DND-41 (cell line): ENCODE results near the gene PTGIR.
A peak's percentile ranks its signal among the peaks of the same experiment; 100 is the strongest.

Experiments
- ATAC-seq: fragments of 200-7000 bp; cut with Tn5 transposase; 3 replicates; pipeline ENCODE4 v1.9.1; 2021; ENCODE audit warnings: low read depth; ENCODE audit not compliant: insufficient read depth
- DNase-seq: peaks from one replicate; pipeline ENCODE4 v3.0.0-alpha.2; 2020
- H2AFZ ChIP-seq: 2 replicates; pipeline ENCODE4 v1.6.0; 2012; ENCODE audit warnings: low read depth, low read length
- H3K27ac ChIP-seq: 2 replicates; pipeline ENCODE4 v1.5.1; 2012; ENCODE audit warnings: low read length, inconsistent platforms
- H3K27me3 ChIP-seq: fragments of 200-600 bp; sonication (generic); 2 replicates; pipeline ENCODE4 v1.6.0; 2012; ENCODE audit warnings: low read length, mild to moderate bottlenecking, inconsistent platforms; ENCODE audit not compliant: insufficient read depth, poor library complexity
- H3K36me3 ChIP-seq: 2 replicates; pipeline ENCODE4 v1.5.1; 2012; ENCODE audit warnings: low read length, inconsistent platforms; ENCODE audit not compliant: insufficient read depth
- H3K4me1 ChIP-seq: 2 replicates; pipeline ENCODE4 v1.5.1; 2012; ENCODE audit warnings: mild to moderate bottlenecking, low read length; ENCODE audit not compliant: insufficient read depth
- H3K4me2 ChIP-seq: 2 replicates; pipeline ENCODE4 v1.6.0; 2012; ENCODE audit warnings: mild to moderate bottlenecking, moderate library complexity, low read length, inconsistent platforms; ENCODE audit not compliant: insufficient read depth
- H3K4me3 ChIP-seq, 2 experiments: fragments of 200-600 bp in 1 of 2; shearing (Covaris generic) in 1 of 2; 2 replicates each; pipeline ENCODE4 v1.5.1; 2012 to 2016; ENCODE audit warnings: inconsistent platforms in 2 of 2, low read length in 2 of 2, mild to moderate bottlenecking in 2 of 2, low read depth in 1 of 2, moderate library complexity in 1 of 2
- H3K79me2 ChIP-seq: 2 replicates; pipeline ENCODE4 v1.6.0; 2012; ENCODE audit warnings: low read length, inconsistent platforms; ENCODE audit not compliant: insufficient read depth
- H3K9ac ChIP-seq: 2 replicates; pipeline ENCODE4 v1.6.0; 2012; ENCODE audit warnings: low read depth, mild to moderate bottlenecking, inconsistent platforms, low read length, moderate library complexity
- H3K9me3 ChIP-seq: 2 replicates; pipeline ENCODE4 v1.5.1; 2012; ENCODE audit warnings: low read length, moderate library complexity, mild to moderate bottlenecking, inconsistent platforms; ENCODE audit not compliant: insufficient read depth, severe bottlenecking
- H4K20me1 ChIP-seq: 2 replicates; pipeline ENCODE4 v1.6.0; 2012; ENCODE audit warnings: low read length; ENCODE audit not compliant: insufficient read depth
- CTCF ChIP-seq: IDR thresholded peaks from 2 replicates; pipeline ENCODE4 v1.5.1; 2012; ENCODE audit warnings: borderline replicate concordance, low read length, moderate library complexity, mild to moderate bottlenecking; ENCODE audit not compliant: poor library complexity, severe bottlenecking; ENCODE audit errors: extremely low read depth
- EZH2 ChIP-seq: IDR thresholded peaks from 3 replicates; pipeline ENCODE4 v1.6.1; 2012; ENCODE audit warnings: borderline replicate concordance, low read depth, mild to moderate bottlenecking, moderate library complexity, low read length, inconsistent platforms; ENCODE audit not compliant: severe bottlenecking

Gene PTGIR

DNA sequence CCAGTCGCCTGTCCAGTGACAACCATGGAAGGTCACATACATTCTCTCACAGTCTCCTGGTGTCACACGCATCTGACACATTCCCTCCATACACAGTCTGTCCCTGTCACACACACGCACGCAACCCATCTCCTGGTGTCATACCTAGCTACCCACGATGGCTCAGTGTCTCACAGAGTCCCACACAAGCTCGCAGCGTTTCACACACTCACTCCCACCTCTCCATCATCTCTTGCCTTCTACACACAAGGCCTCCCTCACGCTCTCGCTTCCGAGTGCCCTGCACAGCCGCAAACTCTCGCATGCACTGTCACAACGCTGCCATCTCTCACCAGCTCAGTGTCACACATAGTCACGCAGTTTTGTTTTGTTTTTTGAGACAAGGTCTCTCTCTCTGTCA, 12.3 kb upstream of the PTGIR start:
- Histone ChIP-seq H3K4me2 (no peak overlapping the region), H3K36me3 (no peaks in the 10 kb centered on the region), H3K27me3 (peaks cover 34% of the 10 kb centered on the region), H3K79me2 (no peaks in the 10 kb centered on the region), H2AFZ (no peak overlapping the region), H3K4me1 (peaks cover 41% of the 10 kb centered on the region), H3K9me3 (no peaks in the 10 kb centered on the region), H3K27ac (no peak overlapping the region), H4K20me1 (peaks cover 19% of the 10 kb centered on the region), H3K9ac (no peak overlapping the region), H3K4me3 (no peak overlapping the region)
- ATAC-seq: no peak
- no peak for TF ChIP-seq CTCF
- TF ChIP-seq EZH2: no peak
- no peak for DNase-seq

DNA sequence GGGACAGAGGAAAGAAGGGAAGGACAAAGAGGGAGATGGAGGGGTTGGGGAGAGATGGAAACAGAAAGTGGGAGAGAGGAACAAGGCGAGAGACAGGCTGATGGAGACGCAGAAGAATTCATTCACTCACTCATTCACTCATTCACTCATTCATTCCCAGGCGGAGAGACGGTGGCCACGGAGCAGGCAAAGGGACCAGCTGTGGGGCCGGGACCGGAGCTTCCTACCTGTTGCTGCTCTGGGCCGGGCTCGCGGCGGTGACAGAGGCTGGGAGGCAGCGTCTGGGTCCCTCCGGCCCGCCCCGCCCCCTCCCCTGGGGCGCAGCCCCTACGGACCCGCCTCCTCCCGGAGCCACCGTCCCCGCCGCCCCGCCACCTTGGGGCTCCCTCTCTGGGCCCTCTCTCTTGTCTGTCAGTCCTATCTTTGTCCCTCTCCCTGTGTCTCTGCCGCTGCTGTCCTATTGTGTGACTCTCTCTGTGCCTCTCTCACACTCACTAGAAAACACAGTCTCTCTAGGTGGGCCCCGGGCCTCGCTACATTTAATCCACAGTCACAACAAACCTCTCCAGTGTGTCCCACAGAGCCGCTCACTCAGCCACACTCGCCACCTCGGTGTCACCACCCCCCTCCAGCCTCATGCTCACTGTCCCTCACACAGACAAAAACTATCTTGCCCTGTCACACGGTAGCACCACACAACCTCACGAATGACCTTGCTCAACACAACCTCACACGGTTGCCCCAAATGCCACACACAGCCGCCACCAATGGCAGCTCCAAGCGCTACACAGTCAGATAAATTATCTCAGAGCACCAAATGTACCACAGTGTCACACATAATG, 11.3 kb upstream of the PTGIR start, which contains the start of gene GNG8:
Gene GNG8, minus strand, starts transcription at position 283 of the 842 bp plus-strand sequence. CDS start 1,520 bp downstream, outside the sequence.
- Histone ChIP-seq H3K4me1 (peaks cover 41% of the 10 kb centered on the region), H3K4me2 (no peak within 1 kb of the TSS), H3K9me3 (no peaks in the 10 kb centered on the region), H3K9ac (no peak within 1 kb of the TSS), H4K20me1 (peaks cover 19% of the 10 kb centered on the region), H3K4me3 (no peak within 1 kb of the TSS), H2AFZ (no peak within 1 kb of the TSS), H3K79me2 (no peaks in the 10 kb centered on the region), H3K36me3 (no peaks in the 10 kb centered on the region), H3K27ac (no peak within 1 kb of the TSS), H3K27me3 (peaks cover 35% of the 10 kb centered on the region)
- no peak for DNase-seq
- no peak for ATAC-seq
- TF ChIP-seq EZH2 (no peak), CTCF (no peak)

DNA sequence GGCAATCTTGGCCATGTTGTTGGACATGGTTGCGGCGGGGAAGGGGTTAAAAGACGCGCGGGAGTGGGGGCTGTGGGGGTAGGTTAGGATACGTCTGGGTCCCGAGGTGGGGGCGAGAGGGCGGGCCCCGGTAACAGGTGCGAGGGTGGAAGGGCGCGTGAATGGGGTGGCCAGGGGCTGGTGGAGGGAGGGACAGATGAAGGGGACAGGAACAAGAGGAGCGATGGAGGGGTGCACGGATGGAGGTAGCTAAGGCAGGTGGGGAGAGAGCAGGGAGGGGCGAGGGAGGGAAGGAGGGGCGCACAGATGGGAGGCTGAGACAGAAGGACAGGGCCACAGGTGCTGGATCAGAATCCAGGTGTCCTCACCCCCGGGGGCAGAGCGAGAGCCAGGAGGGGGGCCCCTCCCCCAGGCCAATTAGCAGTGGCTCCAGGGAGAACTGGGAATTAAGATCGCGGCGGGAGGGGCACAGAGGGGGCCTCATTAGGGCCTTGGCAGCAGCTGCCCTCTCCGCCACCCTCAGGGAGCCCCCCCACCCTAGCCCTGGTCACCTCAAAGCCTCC, 9.8 kb upstream of the PTGIR start:
- no peak overlapping the region for H3K9ac ChIP-seq
- H3K4me1 ChIP-seq: peaks cover 37% of the 10 kb centered on the region
- no peak for DNase-seq
- H3K4me2 ChIP-seq: peak overlapping the region; percentile 88
- H3K27me3 ChIP-seq: peaks cover 26% of the 10 kb centered on the region
- no peak overlapping the region for H3K27ac ChIP-seq
- H4K20me1 ChIP-seq: peaks cover 18% of the 10 kb centered on the region
- no peak for ATAC-seq
- no peaks in the 10 kb centered on the region for H3K36me3 ChIP-seq
- H3K4me3 ChIP-seq: peak overlapping the region in 1 of 2 experiments; percentile 29; a peak in 1 of 4 replicates
- H3K79me2 ChIP-seq: no peaks in the 10 kb centered on the region
- H2AFZ ChIP-seq: no peak overlapping the region
- H3K9me3 ChIP-seq: no peaks in the 10 kb centered on the region
- TF ChIP-seq EZH2 (no peak), CTCF (no peak)
